Measurements from ENCODE around the gene TCERG1L. TPM values are rescaled to one million over a fixed set of nuclear protein-coding genes. Genes with fewer than 3 reads are reported as not detected.

The TCERG1L gene
- total and polyA plus RNA-seq, 4 donors, result 0.02 to 0.09 (median 0.08) TPM; not detected in 1

- 23 to 28% methylated on average over 6 of the region's 6 CpGs for WGBS, 2 donors
- peaks cover 0 to 9% (median 0%) of the 10 kb centered on the region in 5 donors for H3K4me1 ChIP-seq (ENCODE audit: control insufficient read depth in 5 of 5, insufficient read depth in 5 of 5, low read length in 5 of 5)
- H3K4me3 ChIP-seq, result no peak overlapping the region
- no peak for ATAC-seq (ENCODE audit: insufficient read depth, low FRiP score)
- H3K27me3 ChIP-seq (ENCODE audit: control insufficient read depth in 3 of 3, insufficient read depth in 3 of 3, low read length in 2 of 3), result peaks cover 0 to 26% (median 19%) of the 10 kb centered on the region in 3 donors
- no peak for TF ChIP-seq CTCF (IDR thresholded peaks at IDR 0.05; ENCODE audit: control extremely low read depth, extremely low read depth)
- no peak for DNase-seq
- H3K36me3 ChIP-seq (ENCODE audit: control insufficient read depth in 4 of 4, insufficient read depth in 4 of 4, low read length in 4 of 4), result no peaks in the 10 kb centered on the region
- H3K9me3 ChIP-seq (ENCODE audit: control insufficient read depth in 4 of 4, insufficient read depth in 3 of 4, low read length in 3 of 4), result peaks cover 0 to 4% (median 0%) of the 10 kb centered on the region in 4 donors
- no peak overlapping the region for H3K27ac ChIP-seq (ENCODE audit: low read depth in 1 of 2, low read length in 1 of 2)
- H3K9ac ChIP-seq (ENCODE audit: insufficient read depth in 1 of 2, low read length in 2 of 2), result no peak overlapping the region
Measured at GRCh38 chr10:131251146-131251541, 60.4 kb downstream of the TCERG1L start.

GRCh38 chr10:131250454-131251145 lies 60.9 kb downstream of the TCERG1L start:
- Histone ChIP-seq H3K4me3 (no peak overlapping the region), H3K27me3 (ENCODE audit: control insufficient read depth in 3 of 3, insufficient read depth in 3 of 3, low read length in 2 of 3) (peaks cover 0 to 26% (median 19%) of the 10 kb centered on the region in 3 donors), H3K9me3 (ENCODE audit: control insufficient read depth in 4 of 4, insufficient read depth in 3 of 4, low read length in 3 of 4) (peaks cover 0 to 7% (median 0%) of the 10 kb centered on the region in 4 donors), H3K36me3 (ENCODE audit: control insufficient read depth in 4 of 4, insufficient read depth in 4 of 4, low read length in 4 of 4) (no peaks in the 10 kb centered on the region), H3K9ac (ENCODE audit: insufficient read depth in 1 of 2, low read length in 2 of 2) (no peak overlapping the region), H3K27ac (ENCODE audit: low read depth in 1 of 2, low read length in 1 of 2) (no peak overlapping the region), H3K4me1 (ENCODE audit: control insufficient read depth in 5 of 5, insufficient read depth in 5 of 5, low read length in 5 of 5) (peaks cover 0 to 9% (median 0%) of the 10 kb centered on the region in 5 donors)
- DNase-seq (peak in 1 of 3 donors; percentile 16), ATAC-seq (ENCODE audit: insufficient read depth, low FRiP score) (no peak)
- 34 to 44% methylated on average over 18 of the region's 18 CpGs for WGBS, 2 donors
- TF ChIP-seq CTCF (IDR thresholded peaks at IDR 0.05; ENCODE audit: control extremely low read depth, extremely low read depth), result no peak

GRCh38 chr10:131249955-131250344 lies 61.6 kb downstream of the TCERG1L start:
- Histone ChIP-seq H3K27ac (ENCODE audit: low read depth in 1 of 2, low read length in 1 of 2) (no peak overlapping the region), H3K9ac (ENCODE audit: insufficient read depth in 1 of 2, low read length in 2 of 2) (no peak overlapping the region), H3K4me3 (no peak overlapping the region), H3K27me3 (ENCODE audit: control insufficient read depth in 3 of 3, insufficient read depth in 3 of 3, low read length in 2 of 3) (peaks cover 0 to 26% (median 19%) of the 10 kb centered on the region in 3 donors), H3K36me3 (ENCODE audit: control insufficient read depth in 4 of 4, insufficient read depth in 4 of 4, low read length in 4 of 4) (no peaks in the 10 kb centered on the region), H3K9me3 (ENCODE audit: control insufficient read depth in 4 of 4, insufficient read depth in 3 of 4, low read length in 3 of 4) (peaks cover 0 to 7% (median 0%) of the 10 kb centered on the region in 4 donors), H3K4me1 (ENCODE audit: control insufficient read depth in 5 of 5, insufficient read depth in 5 of 5, low read length in 5 of 5) (peaks cover 0 to 9% (median 0%) of the 10 kb centered on the region in 5 donors)
- 23 to 30% methylated on average over 14 of the region's 14 CpGs for WGBS, 2 donors
- TF ChIP-seq CTCF (IDR thresholded peaks at IDR 0.05; ENCODE audit: control extremely low read depth, extremely low read depth), result no peak
- DNase-seq, result no peak
- no peak for ATAC-seq (ENCODE audit: insufficient read depth, low FRiP score)

Data from lung (tissue), 12 donors.